ENCODE results near the gene SYCN.
"Not testable (repeated sequence)": the region's sequence is repeated elsewhere in the genome, so short reads cannot be mapped to it uniquely, and the experiment has no call there.

The SYCN gene

GRCh38 chr19:39203372-39204341 is at the start of gene SYCN:
Gene SYCN, minus strand, starts transcription at chr19:39204263. Its CDS starts 9 bp downstream, at chr19:39204254.
- no peak for DNase-seq (ENCODE audit: low read depth)

DNA sequence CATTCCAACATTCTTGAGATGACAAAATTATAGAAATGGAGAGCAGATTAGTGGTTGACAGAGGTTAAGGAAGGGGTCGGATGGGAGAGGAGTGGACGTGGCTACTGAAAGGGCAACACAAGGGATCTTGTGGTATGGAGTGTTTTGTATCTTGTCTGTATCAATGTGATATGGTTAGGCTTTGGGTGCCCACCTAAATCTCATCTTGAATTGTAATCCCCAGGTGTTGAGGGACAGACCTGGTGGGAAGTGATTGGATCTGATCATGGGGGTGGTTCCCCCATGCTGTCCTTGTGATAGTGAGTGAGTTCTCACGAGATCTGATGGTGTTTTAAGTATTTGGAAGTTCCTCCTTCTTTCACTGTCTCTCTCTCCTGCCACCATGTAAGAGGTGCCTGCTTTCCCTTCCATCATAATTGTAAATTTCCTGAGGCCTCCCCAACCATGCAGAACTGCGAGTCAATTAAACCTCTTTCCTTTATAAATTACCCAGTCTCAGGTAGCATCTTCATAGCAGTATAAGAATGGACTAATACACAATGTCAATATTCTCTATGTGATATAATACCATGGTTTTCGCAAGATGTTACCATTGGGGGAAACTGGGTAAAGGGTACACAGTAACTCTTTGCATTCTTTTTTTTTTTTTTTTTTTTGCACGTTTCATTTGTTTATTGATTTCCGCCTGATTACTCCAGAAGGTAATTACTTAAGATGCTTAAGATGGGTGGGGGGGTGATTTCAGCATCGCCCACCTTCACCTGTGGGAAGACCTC is 49.5 kb upstream of the SYCN start:
- no peak for DNase-seq (ENCODE audit: low read depth)

GRCh38 chr19:39252458-39252857 is 48.4 kb upstream of the SYCN start:
- no peak for DNase-seq (ENCODE audit: low read depth)

GRCh38 chr19:39251846-39252245 is 47.8 kb upstream of the SYCN start:
- DNase-seq (ENCODE audit: low read depth): no peak

DNA sequence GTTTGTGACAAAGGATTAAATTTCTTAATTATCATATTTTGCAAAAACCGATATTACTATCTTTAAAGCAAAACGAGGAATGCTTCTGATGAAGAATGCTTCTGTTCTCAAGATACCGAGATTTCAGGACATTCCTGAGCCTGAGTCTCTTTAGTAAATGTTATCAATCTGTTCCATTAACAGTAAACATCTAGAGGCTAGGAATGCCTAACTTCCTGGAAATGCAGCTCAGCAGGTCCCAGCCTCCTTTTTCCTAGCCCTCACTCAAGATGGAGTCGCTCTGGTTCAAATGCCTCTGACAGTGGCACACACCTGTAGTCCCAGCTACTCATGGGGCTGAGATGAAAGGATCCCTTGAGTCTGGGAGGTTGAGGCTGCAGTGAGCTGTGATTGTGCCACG is 47.0 kb upstream of the SYCN start:
- no peak for DNase-seq (ENCODE audit: low read depth)

- DNase-seq (ENCODE audit: low read depth): no peak
Observed at GRCh38 chr19:39248806-39249205, 44.7 kb upstream of the SYCN start, which contains the start of gene IFNL4. Gene IFNL4, minus strand, starts transcription at chr19:39248856.

DNA sequence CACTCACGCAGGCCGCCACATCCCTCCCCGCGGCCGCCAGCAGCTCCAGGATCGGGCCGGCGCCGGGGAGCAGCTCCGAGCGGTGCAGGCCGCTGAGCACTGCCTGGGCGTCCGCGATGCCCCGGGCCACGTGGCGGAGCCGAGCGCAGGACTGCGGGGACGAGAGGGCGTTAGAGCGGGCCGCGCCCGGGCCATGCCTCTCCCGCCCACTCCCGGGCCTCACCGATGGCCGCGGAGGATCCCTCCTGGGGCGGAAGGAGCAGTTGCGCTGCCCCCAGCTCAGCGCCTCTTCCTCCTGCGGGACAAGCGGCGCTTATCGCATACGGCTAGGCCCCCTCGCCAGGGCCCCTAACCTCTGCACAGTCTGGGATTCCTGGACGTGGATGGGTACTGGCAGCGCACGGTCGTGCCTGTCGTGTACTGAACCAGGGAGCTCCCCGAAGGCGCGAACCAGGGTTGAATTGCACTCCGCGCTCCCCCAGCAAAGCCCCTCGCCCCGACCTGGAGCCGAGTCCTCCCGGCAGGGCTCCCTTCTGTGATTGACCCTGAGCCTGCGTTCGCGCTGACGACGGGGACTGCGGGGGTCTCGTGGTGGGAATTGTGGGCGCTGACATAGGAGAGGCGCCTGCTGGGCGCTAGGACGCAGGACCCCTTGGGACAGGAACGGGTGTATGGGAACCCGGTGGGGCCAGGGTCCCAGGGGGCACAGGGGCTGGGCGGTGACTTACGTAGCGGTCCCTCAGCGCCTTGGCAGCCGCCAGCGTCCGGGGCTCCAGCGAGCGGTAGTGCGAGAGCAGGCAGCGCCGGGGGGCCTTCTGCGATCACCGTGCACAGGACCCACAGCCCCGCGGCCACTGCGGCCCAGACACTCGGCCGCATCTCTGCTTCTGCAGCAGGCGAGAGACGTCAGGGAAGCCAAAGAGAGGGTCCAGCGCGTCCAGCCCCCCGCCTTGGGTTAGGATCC is 43.9 kb upstream of the SYCN start:
- DNase-seq (ENCODE audit: low read depth): no peak

DNA sequence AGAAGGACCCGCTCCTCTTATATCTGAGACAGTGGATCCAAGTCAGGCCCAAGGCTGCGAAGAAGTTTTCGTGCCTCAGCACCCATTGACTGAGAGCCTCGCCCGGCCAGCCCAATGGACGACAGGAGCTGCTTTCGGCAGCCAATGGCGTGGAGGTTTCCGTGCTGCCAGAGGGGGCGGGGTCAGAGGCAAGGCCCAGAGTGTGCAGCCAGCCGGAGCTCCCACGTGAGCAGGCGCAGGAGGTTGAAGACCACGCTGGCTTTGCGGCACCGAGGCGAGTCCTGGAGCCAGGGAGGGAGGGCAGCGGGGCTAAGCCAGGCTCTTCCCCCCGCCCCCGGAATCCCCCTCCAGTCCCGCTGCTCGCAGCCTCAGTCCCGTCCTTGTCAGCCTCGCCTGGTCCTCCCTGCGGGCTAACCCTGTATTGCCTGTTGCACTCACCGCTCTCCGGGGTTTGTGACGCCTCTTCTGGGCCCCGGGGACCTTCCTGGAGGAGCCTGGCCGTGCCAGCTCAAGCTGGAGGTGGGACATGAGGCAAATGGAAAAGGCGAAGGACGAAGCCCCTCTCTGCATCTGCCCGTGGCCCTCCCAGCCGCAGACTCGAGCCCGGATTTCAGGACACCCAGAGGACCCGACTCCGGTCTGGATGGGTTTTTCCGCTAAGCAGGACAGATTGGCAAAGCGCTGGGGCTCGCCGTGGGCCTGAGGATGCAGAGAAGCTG is 43.0 kb upstream of the SYCN start:
- peak; percentile 32 for DNase-seq (ENCODE audit: low read depth)

- not testable (repeated sequence) for DNase-seq (ENCODE audit: low read depth)
Observed at GRCh38 chr19:39245166-39245565, 41.1 kb upstream of the SYCN start.

DNA sequence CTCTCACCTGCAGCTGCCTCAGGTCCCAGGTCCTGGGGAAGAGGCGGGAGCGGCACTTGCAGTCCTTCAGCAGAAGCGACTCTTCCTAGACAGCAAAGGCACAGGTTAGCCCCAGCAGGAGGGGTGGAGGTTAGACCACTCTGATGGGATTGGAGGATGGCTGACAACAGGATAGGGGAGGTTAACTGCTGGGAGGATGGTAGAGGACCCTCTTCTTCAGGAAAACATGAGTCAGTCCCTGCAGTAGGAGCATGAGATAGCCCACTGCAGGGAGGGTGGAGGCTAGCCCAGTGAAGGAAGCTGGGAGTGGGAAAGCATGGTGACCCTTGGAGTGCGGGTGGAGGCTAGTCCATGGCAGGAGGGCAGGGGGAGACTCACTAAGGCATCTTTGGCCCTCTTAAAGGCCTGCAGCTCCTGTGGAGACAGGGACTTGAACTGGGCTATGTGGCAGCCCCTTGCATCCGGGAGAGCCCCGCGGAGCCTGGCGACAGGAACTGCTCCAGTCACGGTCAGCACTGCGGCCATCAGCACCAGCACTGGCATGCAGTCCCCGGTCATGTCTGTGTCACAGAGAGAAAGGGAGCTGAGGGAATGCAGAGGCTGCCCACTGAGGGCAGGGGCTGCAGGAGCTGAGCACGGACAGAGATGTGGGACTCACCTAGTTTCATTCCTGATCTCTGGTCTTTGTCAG is 40.5 kb upstream of the SYCN start, which contains the start of gene IFNL3:
Gene IFNL3 (minus strand): TSS at position 597 of the 691 bp plus-strand sequence. CDS start 39 bp downstream, at position 558.
- DNase-seq (ENCODE audit: low read depth): not testable (repeated sequence)

GRCh38 chr19:39243741-39244140 is 39.7 kb upstream of the SYCN start:
- DNase-seq (ENCODE audit: low read depth): not testable (repeated sequence)

DNA sequence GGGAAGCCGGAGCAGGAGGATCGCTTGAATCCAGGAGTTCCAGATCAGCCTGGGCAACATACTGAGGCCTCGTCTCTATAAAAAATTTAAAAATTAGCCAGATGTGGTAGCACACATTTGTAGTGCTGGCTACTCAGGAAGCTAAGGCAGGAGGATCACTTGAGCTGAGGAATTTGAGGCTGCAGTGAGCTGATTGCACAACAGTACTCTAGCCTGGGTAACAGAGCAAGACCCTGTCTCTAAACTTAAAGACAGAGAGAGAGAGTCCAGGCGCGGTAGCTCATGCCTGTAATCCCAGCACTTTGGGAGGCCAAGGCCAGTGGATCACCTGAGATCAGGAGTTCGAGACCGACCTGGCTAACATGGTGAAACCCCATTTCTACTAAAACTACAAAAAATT is 36.4 kb upstream of the SYCN start:
- DNase-seq (ENCODE audit: low read depth): no peak

DNA sequence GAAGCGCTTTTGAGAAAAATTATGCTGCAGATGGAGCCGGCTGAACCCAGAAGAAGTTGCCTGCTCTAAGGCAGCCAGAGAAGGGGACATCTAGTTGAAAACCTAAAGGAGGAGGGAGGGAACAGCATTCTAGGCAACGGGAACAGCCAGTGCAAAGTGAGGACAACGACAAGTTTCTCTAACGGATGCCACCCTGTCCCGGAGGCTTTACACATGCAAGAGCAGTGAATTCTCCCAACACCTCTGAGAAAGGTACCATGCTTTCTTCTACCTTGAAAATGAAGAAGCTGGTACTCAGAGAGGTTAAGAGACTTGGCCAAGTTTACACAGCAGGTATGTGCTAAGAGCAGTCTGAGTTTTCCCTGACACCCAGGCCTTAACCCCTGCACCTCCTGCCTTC is 34.9 kb upstream of the SYCN start:
- DNase-seq (ENCODE audit: low read depth): no peak

DNA sequence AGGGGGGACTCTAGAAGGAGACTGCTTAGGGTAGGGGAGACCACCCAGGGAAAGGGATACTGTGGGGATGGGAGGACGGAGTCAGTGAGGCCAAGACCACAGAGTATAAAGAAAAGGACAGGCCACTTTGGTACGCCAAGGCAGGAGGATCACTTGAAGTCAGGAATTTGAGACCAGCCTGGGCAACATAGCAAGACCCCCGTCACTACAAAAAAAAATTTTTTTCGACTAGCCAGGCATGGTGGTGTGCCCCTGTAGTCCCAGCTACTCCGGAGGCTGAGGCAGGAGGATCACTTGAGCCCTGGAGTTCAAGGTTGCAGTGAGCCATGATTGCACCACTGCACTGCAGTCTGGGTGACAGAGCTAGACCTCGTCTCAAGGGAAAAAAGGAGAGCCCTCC is 34.1 kb upstream of the SYCN start:
- no peak for DNase-seq (ENCODE audit: low read depth)

DNA sequence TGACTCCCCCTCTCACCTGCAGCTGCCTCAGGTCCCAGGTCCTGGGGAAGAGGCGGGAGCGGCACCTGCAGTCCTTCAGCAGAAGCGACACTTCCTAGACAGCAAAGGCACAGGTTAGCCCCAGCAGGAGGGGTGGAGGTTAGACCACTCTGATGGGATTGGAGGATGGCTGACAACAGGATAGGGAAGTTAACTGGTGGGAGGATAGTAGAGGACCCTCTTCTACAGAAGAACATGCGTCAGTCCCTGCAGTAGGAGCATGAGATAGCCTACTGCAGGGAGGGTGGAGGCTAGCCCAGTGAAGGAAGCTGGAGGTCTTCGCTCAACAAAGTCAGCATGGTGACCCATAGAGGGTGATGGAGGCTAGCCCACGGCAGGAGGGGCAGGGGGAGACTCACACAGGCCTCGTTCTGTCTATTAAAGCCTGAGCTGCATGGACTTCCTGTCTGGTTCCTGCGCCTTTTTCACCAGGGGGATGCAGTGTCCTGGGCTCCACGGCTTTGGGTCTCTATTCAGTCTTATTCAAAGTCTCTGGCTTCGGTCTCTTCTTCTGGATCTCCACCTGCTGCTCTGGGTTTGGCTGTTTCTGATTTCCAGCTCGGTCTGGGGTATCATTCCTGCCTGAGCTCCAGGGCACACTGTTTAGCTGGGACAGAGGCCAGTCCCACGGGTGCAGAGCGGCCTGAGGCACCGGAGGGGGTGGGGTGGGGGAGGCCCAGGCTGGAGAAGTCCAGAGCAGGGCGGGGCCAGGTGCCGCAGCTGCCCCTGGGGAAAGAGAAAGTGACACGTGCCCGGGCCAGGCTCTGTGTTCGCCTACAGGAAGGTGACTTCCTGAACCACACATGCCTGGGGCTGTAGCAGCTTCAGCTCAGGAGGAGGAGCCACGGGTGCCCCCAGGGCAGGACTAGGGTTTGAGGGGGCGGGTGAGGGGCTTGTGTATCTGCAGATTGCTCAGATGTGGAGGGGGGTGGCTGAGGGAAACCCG is 33.4 kb upstream of the SYCN start:
- DNase-seq (ENCODE audit: low read depth): no peak

DNA sequence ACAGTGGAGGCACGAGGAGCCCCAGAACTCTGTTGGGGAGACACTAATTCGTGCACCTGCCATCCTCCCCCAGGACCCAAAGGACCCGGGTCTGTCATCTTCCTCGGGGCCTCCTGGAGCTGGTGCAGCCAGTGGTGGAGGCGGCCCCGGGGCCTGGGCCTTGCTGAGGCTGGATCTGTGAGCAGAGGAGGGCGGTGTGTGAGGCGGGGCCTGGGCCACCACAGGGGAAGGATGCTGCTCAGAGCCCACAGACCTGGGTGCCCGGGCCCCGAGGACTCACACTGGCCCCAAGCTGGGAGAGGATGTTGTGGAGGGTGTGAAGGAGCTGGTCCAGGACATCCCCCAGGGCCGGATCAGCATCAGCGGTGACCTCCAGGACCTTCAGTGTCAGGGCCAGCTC is 32.5 kb upstream of the SYCN start:
- DNase-seq (ENCODE audit: low read depth): no peak

- no peak for DNase-seq (ENCODE audit: low read depth)
Observed at GRCh38 chr19:39232708-39233107, 28.6 kb upstream of the SYCN start.

DNA sequence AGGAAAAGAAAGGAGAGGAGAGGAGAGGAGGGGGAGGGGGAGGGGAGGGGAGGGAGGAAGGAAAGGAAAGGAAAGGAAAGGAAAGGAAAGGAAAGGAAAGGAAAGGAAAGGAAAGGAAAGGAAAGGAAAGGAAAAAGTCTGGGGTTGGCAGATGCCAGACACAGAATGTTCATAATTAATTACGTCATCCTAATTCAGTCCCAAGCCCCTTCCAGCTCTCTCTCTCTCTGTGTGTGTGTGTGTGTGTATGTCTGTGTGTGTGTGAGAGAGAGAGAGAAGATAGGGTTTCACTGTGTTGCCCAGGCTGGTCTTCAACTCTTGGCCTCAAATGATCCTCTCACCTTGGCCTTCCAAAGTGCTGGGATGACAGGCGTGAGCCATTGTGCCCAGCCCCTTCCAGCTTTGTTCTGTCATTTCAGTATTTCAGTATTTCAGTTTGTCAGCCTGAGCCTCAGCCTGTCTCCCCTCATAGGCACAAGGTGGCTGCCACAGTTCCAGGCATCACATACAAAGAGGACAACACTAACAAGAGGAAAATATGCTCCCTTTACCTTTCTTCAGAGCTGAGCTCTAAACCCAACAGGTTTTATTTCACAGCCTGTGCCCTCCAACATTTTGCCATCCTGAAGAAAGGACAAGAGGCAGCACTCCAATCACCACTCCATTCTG is 26.2 kb upstream of the SYCN start:
- DNase-seq (ENCODE audit: low read depth): no peak

GRCh38 chr19:39224910-39225309 is 20.8 kb upstream of the SYCN start:
- DNase-seq (ENCODE audit: low read depth): no peak

Data from iris pigment epithelial cell (primary cell).